Ammon's horn (tissue), 1 donor: Measurements from ENCODE around the gene LARP4B.
"Not testable (repeated sequence)": the region's sequence is repeated elsewhere in the genome, so short reads cannot be mapped to it uniquely, and the experiment has no call there.

ENCODE experiments used
- DNase-seq: peaks from one replicate; pipeline ENCODE4 v3.0.0-alpha.2; 2016; ENCODE audit warnings: low spot score

The LARP4B gene

DNA sequence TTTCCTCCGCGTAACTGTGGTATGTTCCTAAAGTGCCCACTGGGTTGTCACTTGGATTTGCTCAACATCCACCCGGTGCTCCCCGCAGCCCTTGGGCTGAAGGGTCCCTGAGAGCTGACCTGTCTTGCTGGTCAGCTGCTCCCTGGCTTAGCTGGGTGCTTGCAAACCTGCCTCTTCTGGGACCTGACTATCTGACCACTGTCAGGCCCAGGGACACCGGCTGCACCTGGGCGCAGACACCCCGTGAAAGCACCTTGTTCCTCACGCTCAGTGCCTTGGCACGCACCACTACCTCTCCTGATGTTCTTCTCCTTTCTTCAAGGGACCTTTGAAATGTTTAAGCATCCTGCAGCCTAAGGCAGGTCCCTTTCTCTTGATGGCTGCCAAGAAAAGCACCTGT is 26.6 kb upstream of the LARP4B start:
- no peak for DNase-seq

DNA sequence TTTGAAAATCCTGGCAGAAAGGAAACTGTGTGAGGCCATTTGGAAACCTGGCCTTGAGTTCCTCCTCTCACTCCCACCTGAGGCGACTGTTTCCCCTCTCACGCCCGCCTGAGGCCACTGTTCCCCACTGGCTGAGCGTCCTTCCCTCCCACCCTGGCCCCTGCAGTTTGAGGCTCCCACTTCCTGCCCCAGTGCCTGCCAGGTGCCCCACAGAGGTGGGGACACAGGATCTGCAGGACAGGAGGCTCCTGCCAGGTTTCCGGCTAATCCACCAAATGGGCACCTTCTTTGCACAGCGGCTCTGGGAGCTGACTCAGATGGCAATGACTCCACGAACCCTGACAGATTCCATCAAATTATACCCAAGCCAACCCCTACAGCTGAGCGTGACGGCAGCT is 24.3 kb upstream of the LARP4B start:
- DNase-seq, result no peak

DNA sequence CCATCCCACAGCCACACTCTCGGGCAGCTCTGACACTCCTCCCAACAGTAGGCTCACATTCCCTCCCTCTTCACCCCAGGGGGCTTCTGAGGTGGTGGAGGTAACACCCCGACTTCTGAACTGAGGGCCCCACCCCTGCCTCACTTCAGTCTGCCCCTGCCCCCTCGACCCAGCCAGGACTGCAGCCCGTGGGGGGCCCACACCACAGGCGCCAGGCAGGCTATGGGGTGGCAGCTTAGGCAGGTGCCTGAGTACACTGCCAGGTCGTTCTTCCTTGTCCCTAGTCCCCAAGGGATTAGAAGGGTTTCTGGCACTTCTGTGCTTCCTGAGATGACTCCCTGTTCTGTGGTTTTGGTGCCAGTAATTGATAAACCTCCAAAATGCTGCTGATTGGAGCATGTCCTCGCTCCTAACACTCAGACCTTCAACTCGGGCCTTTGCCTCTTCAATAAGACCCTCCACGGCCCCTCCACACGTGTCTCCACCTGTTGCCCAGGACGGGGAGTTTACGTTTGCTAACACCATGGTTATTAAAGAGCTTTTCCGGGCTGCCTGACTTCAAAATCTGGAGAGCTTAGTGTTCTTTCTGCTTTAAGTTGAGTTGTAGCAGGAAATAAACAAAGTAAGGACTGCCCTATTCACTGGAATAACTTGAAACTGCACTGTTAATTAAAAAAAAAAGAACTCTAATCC is 23.8 kb upstream of the LARP4B start:
- no peak for DNase-seq

GRCh38 chr10:954396-954795 is 22.9 kb upstream of the LARP4B start:
- DNase-seq, result no peak

DNA sequence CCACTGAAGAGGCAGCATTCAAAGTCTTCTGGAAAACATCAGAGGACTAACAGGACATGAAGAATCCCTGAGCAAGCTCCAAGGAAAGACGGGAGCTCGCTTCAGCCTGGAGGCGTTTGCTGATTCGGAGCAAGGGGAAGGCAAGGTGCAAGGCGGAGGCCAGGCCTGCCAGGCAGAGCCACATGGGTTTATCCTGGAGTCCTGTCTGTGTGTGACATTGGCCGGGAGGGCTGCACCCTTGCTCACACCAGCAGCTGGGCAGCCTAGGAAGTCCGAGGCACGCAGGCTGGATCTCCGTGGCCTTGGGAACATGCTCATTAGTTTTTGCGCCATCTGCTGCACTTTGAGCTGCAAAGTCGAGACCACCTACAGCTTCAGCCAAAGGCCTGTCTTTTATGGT is 22.3 kb upstream of the LARP4B start:
- no peak for DNase-seq

GRCh38 chr10:949446-949845 is 17.9 kb upstream of the LARP4B start:
- DNase-seq, result no peak

GRCh38 chr10:948347-948746 is 16.8 kb upstream of the LARP4B start:
- DNase-seq, result no peak

GRCh38 chr10:947881-948280 is 16.4 kb upstream of the LARP4B start:
- no peak for DNase-seq

DNA sequence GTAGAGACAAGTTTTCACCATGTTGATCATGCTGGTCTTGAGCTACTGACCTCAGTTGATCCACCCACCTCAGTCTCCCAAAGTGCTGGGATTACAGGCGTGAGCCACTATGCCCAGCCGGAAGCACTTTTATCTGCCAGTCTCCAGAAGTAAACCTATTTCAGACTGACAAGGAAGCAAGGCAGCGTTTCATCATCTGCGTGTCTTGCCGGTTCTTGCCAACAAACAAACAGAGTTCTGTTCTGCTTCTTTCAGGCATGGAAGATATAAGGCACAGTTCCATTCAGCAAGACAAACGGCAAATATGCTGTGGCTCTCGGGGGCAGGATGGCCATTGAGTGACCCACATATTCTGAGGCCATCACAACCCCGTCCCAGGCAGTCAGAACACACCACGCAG is 15.5 kb upstream of the LARP4B start:
- peak; percentile 21 for DNase-seq

GRCh38 chr10:945778-946177 is 14.3 kb upstream of the LARP4B start:
- DNase-seq, result no peak

GRCh38 chr10:944034-944831 is 12.7 kb upstream of the LARP4B start:
- peak; percentile 49 for DNase-seq

- DNase-seq, result no peak
Measured at GRCh38 chr10:943334-944033, 12.0 kb upstream of the LARP4B start.

DNA sequence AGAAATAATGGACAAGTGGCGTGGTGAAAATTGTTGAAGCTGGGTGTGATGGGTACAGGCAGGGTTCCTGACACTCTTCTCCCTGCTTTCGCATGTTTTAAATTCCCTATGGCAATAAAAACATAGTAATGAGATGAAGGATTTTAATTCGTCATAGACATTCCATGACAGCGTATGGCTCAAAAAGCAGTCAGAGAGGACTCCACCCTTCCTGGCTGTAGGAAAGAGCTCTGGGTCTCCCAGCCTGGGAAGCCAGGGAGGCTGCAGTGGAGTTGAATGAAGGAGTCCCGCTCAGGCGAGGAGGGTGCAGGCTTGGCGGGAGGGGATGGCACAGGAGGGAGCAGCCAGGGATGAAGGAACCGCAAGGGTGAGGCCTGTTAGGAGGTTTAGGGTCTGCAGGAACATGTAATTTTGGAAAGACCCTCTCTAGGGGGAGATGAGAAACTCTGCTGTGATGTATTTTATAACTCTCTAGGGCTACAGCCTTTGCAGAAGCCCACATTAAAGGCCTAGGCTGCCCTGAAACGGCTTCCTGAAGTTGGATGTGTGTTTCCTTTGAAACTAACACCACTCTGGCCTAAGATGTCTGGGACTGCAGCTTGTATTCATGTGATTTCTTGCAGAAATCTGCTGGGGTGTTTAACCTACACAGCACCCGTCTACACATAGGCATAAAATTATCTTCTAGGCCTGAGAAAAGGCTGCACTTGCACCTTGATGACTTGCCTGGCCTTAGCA is 7.6 kb upstream of the LARP4B start:
- no peak for DNase-seq

DNA sequence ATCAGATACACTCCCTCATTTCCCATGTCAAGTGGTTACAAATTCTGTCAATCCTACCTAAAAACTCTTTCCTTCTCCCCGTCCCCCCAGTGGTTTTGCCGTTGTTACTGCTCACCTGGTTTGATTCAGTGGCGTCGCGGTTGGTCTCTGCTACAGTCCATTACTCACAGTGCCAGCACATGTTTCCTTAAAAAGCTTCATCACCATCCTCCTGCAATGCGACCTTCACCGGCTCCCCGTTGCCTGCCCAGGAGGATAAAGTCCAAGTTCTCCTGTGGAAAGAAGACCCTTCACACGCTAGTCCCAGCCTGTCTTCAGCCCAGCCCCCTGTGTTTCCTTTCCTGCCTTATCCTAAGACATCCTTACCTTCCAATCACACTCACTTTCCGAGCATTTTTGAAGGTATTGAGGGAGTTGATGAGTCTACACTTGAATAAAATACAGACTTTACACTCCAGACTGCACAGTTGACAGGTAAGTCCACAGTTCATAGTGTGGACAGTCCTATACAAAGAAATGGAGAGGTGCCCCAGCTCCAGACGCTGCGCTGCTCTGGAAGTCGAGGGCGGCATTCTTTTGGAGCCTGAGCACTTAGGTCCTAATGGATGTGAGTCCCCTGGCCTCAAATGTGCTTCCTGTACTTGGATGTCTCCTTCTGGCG is 3.4 kb upstream of the LARP4B start:
- DNase-seq, result no peak

GRCh38 chr10:934165-934564 is 2.7 kb upstream of the LARP4B start:
- not testable (repeated sequence) for DNase-seq

DNA sequence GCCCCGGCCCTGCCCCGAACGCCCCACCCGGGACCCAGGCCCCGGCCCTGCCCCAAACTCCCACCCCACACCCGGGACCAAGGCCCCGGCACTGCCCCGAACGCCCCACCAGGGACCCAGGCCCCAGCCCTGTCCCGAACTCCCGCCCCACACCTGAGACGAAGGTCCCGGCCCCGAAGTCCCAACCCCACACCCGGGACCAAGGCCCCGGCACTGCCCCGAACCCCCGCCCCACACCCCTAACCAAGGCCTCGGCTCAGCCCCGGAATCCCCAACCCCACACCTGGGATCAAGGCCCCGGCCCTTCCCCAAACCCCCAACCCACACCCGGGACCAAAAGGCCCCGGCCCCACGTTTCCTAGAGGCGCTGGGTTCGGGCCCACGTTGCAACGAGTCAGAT is 1.1 kb upstream of the LARP4B start:
- DNase-seq, result no peak

- DNase-seq, result no peak
Measured at GRCh38 chr10:930625-931325, 730 bp downstream of the LARP4B start.

DNA sequence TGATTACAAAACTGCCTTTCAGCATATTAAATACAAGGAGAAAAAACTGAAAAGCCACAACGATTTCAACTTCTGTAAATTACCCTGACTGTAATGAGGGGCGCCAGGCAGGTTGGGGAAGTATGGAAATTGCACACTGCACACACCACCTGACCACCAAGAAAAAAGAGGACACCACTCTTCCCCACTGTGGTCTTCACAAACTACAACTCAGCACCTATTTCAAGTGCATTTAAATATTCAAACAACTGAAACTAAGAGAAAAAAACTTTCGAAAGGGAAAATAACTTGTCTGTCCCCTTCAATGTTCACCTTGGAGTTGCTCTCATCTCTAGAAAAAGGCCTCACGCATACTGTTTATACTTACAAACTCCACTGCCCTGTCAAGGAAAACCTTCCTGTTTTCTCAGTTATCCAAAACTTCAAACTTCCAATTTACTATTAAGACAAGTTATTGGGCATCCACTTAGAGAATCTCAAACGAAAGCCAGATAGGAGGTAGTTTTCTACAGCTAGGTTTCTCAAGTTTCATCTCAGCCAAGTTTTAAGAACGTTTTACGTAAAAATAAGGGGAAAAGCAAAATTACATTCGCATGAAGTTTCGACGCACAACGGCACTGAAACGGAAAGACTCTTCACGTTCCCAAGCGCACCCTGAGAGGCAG is 1.4 kb downstream of the LARP4B start:
- no peak for DNase-seq

GRCh38 chr10:927131-927530 is 4.4 kb downstream of the LARP4B start:
- DNase-seq, result no peak

- DNase-seq, result no peak
Measured at GRCh38 chr10:926075-926698, 5.3 kb downstream of the LARP4B start.
